Endothelial cell of umbilical vein (primary cell): Measurements from ENCODE around the gene FEM1C. TPM values are rescaled to one million over a fixed set of nuclear protein-coding genes. Genes with fewer than 3 reads are reported as not detected.
A peak's percentile ranks its signal among the peaks of the same experiment; 100 is the strongest.

Experiments
- BruUV-seq: library from RNA; stranded (reverse); fragments of 400-500 nt; replicated peaks from 2 replicates; lab custom pipeline; 2021; lab: Mats Ljungman, UMichigan
- CTCF ChIA-PET: fragments of 300-600, 350-600 bp; sonication (Branson Sonifier 250); formaldehyde crosslinking; loops from one replicate; lab custom pipeline; 2021; ENCODE audit warnings: antibody characterized with exemption, inconsistent platforms; lab: Charles Lee
- POLR2A ChIA-PET: fragments of 300-600, 350-600 bp; sonication (Branson Sonifier 250); formaldehyde crosslinking; loops from one replicate; lab custom pipeline; 2021; ENCODE audit warnings: antibody characterized with exemption, inconsistent platforms; lab: Charles Lee
- DNase-seq: peaks from one replicate; pipeline ENCODE4 v3.0.0-alpha.2; 2011; ENCODE audit warnings: low read depth, low spot score
- FAIRE-seq: peaks from 2 replicates; lab custom pipeline; 2011; peaks lifted over from hg19 to GRCh38; lab: Jason Lieb, UNC
- H2AFZ ChIP-seq: 2 replicates; pipeline ENCODE4 v1.6.0; 2012; ENCODE audit warnings: low read depth, low read length, control low read depth, inconsistent platforms
- H3K27ac ChIP-seq: 2 replicates; pipeline ENCODE4 v1.5.1; 2011; ENCODE audit warnings: low read depth, mild to moderate bottlenecking, control low read depth, low read length, moderate library complexity; ENCODE audit not compliant: insufficient read depth
- H3K27me3 ChIP-seq, 2 experiments: 2 replicates each; pipeline versions ENCODE4 v1.6.0 to v1.6.1; 2011; ENCODE audit warnings: low read length in 2 of 2, mixed read lengths in 1 of 2; ENCODE audit not compliant: control insufficient read depth in 2 of 2, insufficient read depth in 2 of 2
- H3K36me3 ChIP-seq, 2 experiments: 2 replicates in 1 of 2; 3 replicates in 1 of 2; pipeline ENCODE4 v1.5.1; 2011; ENCODE audit warnings: low read length in 2 of 2, mild to moderate bottlenecking in 1 of 2, moderate library complexity in 1 of 2; ENCODE audit not compliant: control insufficient read depth in 2 of 2, insufficient read depth in 2 of 2; ENCODE audit errors: extremely low read depth in 1 of 2
- H3K4me1 ChIP-seq: 3 replicates; pipeline ENCODE4 v1.5.1; 2011; ENCODE audit warnings: mild to moderate bottlenecking, low read length; ENCODE audit not compliant: control insufficient read depth, insufficient read depth; ENCODE audit errors: extremely low read depth
- H3K4me2 ChIP-seq: 2 replicates; pipeline ENCODE4 v1.6.1; 2011; ENCODE audit warnings: low read length, control low read depth, mixed read lengths; ENCODE audit not compliant: insufficient read depth
- H3K4me3 ChIP-seq, 3 experiments: fragments of 200-600 bp in 1 of 3; sonication (generic), shearing (Covaris generic) in 1 of 3; replicated peaks in 1 of 3; 2 replicates each; pipeline ENCODE4 v1.5.1; 2011 to 2016; ENCODE audit warnings: control low read depth in 3 of 3, low read length in 3 of 3, mild to moderate bottlenecking in 2 of 3, inconsistent platforms in 1 of 3, low read depth in 1 of 3, moderate library complexity in 1 of 3; ENCODE audit not compliant: insufficient read depth in 1 of 3
- H3K79me2 ChIP-seq: 2 replicates; pipeline ENCODE4 v1.6.0; 2012; ENCODE audit warnings: low read length, inconsistent platforms; ENCODE audit not compliant: control insufficient read depth, insufficient read depth
- H3K9ac ChIP-seq: replicated peaks from 2 replicates; pipeline ENCODE3; 2011; ENCODE audit warnings: low read length, control low read depth; ENCODE audit not compliant: insufficient read depth; ENCODE audit errors: extremely low read depth
- H3K9me1 ChIP-seq: replicated peaks from 3 replicates; pipeline ENCODE4 v1.6.0; 2011; ENCODE audit warnings: mild to moderate bottlenecking, low read length; ENCODE audit not compliant: control insufficient read depth, insufficient read depth; ENCODE audit errors: extremely low read depth
- H3K9me3 ChIP-seq: replicated peaks from 2 replicates; pipeline ENCODE4 v1.5.1; 2012; ENCODE audit warnings: low read length, inconsistent platforms; ENCODE audit not compliant: control insufficient read depth, insufficient read depth
- H4K20me1 ChIP-seq: replicated peaks from 2 replicates; pipeline ENCODE3; 2011; ENCODE audit warnings: mild to moderate bottlenecking, low read length; ENCODE audit not compliant: control insufficient read depth, insufficient read depth; ENCODE audit errors: extremely low read depth
- CTCF ChIP-seq, 2 donors: IDR thresholded peaks; 1 replicate in 1 of 2; 2 replicates in 1 of 2; pipeline ENCODE4 v1.5.1; 2011; ENCODE audit warnings: low read length in 2 of 2, mild to moderate bottlenecking in 2 of 2, moderate library complexity in 2 of 2, control low read depth in 1 of 2, inconsistent platforms in 1 of 2, low read depth in 1 of 2; ENCODE audit not compliant: insufficient read depth in 1 of 2; ENCODE audit errors: extremely low read depth in 1 of 2
- EZH2 ChIP-seq: IDR thresholded peaks from 2 replicates; pipeline ENCODE4 v1.6.1; 2012; ENCODE audit warnings: borderline replicate concordance, low read depth, mild to moderate bottlenecking, moderate library complexity, low read length, inconsistent platforms; ENCODE audit not compliant: severe bottlenecking
- FOS ChIP-seq: IDR thresholded peaks from 2 replicates; pipeline ENCODE4 v1.6.1; 2011; ENCODE audit warnings: mild to moderate bottlenecking, low read length, moderate library complexity, borderline replicate concordance; ENCODE audit not compliant: insufficient read depth
- GATA2 ChIP-seq: IDR thresholded peaks from 2 replicates; pipeline ENCODE4 v1.7.0; 2011; ENCODE audit warnings: low read depth, mild to moderate bottlenecking, moderate library complexity, mixed read lengths, low read length; ENCODE audit not compliant: insufficient read length, insufficient read depth
- JUN ChIP-seq: IDR thresholded peaks from 2 replicates; pipeline ENCODE4 v1.6.1; 2011; ENCODE audit warnings: borderline replicate concordance, low read depth; ENCODE audit not compliant: insufficient read length, insufficient read depth
- MAX ChIP-seq: IDR thresholded peaks from 2 replicates; pipeline ENCODE4 v1.6.1; 2011; ENCODE audit not compliant: insufficient read depth, insufficient read length
- MYC ChIP-seq: IDR thresholded peaks from one replicate; pipeline ENCODE4 v1.6.1; 2011; ENCODE audit warnings: mild to moderate bottlenecking, low read depth, low read length
- POLR2A ChIP-seq: IDR thresholded peaks from 2 replicates; pipeline ENCODE4 v1.6.1; 2012; ENCODE audit warnings: low read depth, mild to moderate bottlenecking, control low read depth, low read length
- POLR2AphosphoS5 ChIP-seq: IDR thresholded peaks from 2 replicates; pipeline ENCODE4 v1.6.1; 2012; ENCODE audit warnings: low read depth, mild to moderate bottlenecking, control low read depth, low read length, moderate library complexity; ENCODE audit not compliant: insufficient read depth
- dilution Hi-C: fragments of 300-500 bp; cut with MboI; formaldehyde crosslinking; loops from one replicate; pipeline ENCODE4 v1.15.0; 2019; ENCODE audit warnings: low sequenced_read_pairs; ENCODE audit not compliant: extremely low pct_ligation_motif_present
- intact Hi-C: fragments of 100-400 bp; cut with micrococcal nuclease; formaldehyde crosslinking; loops from one replicate; pipeline ENCODE4 v1.10.0; 2022
- polyA plus RNA-seq, 4 experiments: library from polyadenylated mRNA; depleted of rRNA in 3 of 4; stranded (reverse) in 3 of 4; unstranded in 1 of 4; fragments of >200 nt; gene quantifications; 2 replicates each; pipeline versions ENCODE4 v1.2.1 to v1.2.3, GENCODE V29; 2011 to 2012; ENCODE audit warnings: missing spikeins in 1 of 4
- total RNA-seq: library from RNA; stranded (reverse); gene quantifications from 2 replicates; pipeline ENCODE4 v1.2.3, GENCODE V29; 2021

FEM1C gene
- total and polyA plus RNA-seq, 2 donors (not counting 3 experiments of a cell fraction or from before 2014, with no cell fraction given): 6.2 to 16.0 TPM

GRCh38 chr5:115556276-115556675 lies 11.7 kb upstream of the FEM1C start:
- Histone ChIP-seq H3K9me3 (no peaks in the 10 kb centered on the region), H3K27me3 (no peaks in the 10 kb centered on the region), H3K9ac (no peak overlapping the region), H3K4me1 (peaks cover 32% of the 10 kb centered on the region), H2AFZ (no peak overlapping the region), H3K4me2 (no peak overlapping the region), H3K9me1 (no peaks in the 10 kb centered on the region), H3K4me3 (no peak overlapping the region), H3K27ac (no peak overlapping the region), H3K79me2 (no peaks in the 10 kb centered on the region), H3K36me3 (no peaks in the 10 kb centered on the region), H4K20me1 (no peaks in the 10 kb centered on the region)
- dilution Hi-C loops (no loop called here), intact Hi-C loops (no loop called here)
- TF ChIP-seq GATA2 (no peak), POLR2AphosphoS5 (no peak), JUN (no peak), MAX (no peak), POLR2A (no peak), MYC (no peak), FOS (no peak)
- BruUV-seq: no TSS peak
- ChIA-PET POLR2A (no interaction called here), CTCF (no interaction called here)
- FAIRE-seq (no peak), DNase-seq (no peak)

- Histone ChIP-seq H3K9me3 (no peaks in the 10 kb centered on the region), H3K4me1 (peaks cover 33% of the 10 kb centered on the region), H3K27me3 (no peaks in the 10 kb centered on the region), H3K36me3 (no peaks in the 10 kb centered on the region), H4K20me1 (no peaks in the 10 kb centered on the region), H3K4me3 (no peak overlapping the region), H3K4me2 (no peak overlapping the region), H3K9me1 (no peaks in the 10 kb centered on the region), H2AFZ (peak overlapping the region; percentile 15), H3K27ac (no peak overlapping the region), H3K9ac (no peak overlapping the region), H3K79me2 (no peaks in the 10 kb centered on the region)
- BruUV-seq: no TSS peak
- no peak for TF ChIP-seq JUN
- TF ChIP-seq EZH2: no peak
- peak; percentile 19 for TF ChIP-seq FOS
- TF ChIP-seq CTCF (IDR thresholded peaks at IDR 0.05; ENCODE audit: extremely low read depth in 1 of 2, insufficient read depth in 1 of 2, low read depth in 1 of 2, low read length in 2 of 2): no peak
- TF ChIP-seq GATA2: peak; percentile 19
- no peak for TF ChIP-seq MAX
- no peak for TF ChIP-seq POLR2AphosphoS5
- no peak for TF ChIP-seq POLR2A
- no peak for TF ChIP-seq MYC
- intact Hi-C loops: no loop called here
- ChIA-PET POLR2A (interaction anchor here (0.6 to 0.7 kb wide), 2 partner anchors 11 to 47 kb away, joined by 3 to 4 read pairs; partner anchors contain the start of genes FEM1C and TICAM2), CTCF (interaction anchor here (0.7 to 1.5 kb wide), 2 partner anchors 10 to 16 kb away, joined by 3 read pairs; no protein-coding TSS in a partner anchor)
- DNase-seq (no peak), FAIRE-seq (no peak)
- dilution Hi-C loops: no loop called here
Measured at GRCh38 chr5:115555084-115555633, 10.6 kb upstream of the FEM1C start.
